ENCODE measurements around the gene XK.

GRCh38 chrX:37684426-37684825, 1.2 kb upstream of the XK start:
- no peak for TF ChIP-seq POLR2A (IDR thresholded peaks at IDR 0.05)
- TF ChIP-seq CTCF (IDR thresholded peaks at IDR 0.05), result no peak
- no peak for TF ChIP-seq EP300 (IDR thresholded peaks at IDR 0.05)
